Right lobe of liver (tissue), 4 donors: Measurements from ENCODE around the gene NELFB.

Experiments
- POLR2A ChIP-seq: fragments of 450-650 bp; IDR thresholded peaks from one replicate; pipeline ENCODE4 v1.6.1; 2017; ENCODE audit warnings: antibody characterized with exemption, mild to moderate bottlenecking
- TF ChIP-seq, protein P1 (sequence below), 4 donors: fragments of 200-600 bp in 3 of 4; fragments of 450-650 bp in 1 of 4; IDR thresholded peaks; one replicate each; pipeline versions ENCODE4 v1.5.1 to v1.8.0; 2016 to 2022; ENCODE audit warnings: antibody characterized with exemption in 4 of 4, mild to moderate bottlenecking in 2 of 4
- donor health status: DM: no; HTN: no; CAD: no.
- donor health status: DM: no; HTN: no; CAD: no.
- donor health status: DM: no; HTN: yes; CAD: no.

DNA sequence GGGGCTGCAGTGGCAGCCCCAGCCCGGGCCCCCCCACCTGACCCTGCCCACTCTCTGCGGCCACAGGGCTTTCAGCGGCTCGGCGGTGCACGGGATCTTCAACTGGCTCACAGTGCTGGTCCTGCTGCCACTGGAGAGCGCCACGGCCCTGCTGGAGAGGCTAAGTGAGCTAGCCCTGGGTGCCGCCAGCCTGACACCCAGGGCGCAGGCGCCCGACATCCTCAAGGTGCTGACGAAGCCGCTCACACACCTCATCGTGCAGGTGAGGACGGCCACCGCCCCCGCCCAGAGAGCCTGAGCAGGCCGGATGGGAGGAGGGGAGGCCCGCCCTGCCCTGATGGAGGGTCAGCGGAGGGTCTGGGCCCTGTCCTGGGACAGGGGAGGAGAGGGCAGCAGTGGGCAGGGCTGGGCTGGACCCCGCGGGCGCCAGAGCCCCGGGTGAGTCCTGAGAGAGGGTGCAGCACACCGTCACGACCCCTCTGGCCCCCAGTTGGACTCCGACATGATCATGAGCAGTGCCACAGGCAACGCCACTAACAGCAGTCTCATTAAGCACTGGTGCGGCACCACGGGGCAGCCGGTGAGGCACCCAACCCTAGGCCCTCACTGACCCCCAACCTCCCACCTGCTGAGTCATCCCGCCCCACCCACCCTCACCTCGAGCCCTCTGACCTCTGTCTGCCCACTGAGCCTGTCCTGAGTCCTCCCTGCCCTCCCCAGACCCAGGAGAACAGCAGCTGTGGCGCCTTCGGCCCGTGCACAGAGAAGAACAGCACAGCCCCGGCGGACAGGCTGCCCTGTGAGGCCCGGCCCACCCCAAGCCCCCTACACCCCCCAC, 21.8 kb upstream of the NELFB start:
- TF ChIP-seq, protein P1, sequence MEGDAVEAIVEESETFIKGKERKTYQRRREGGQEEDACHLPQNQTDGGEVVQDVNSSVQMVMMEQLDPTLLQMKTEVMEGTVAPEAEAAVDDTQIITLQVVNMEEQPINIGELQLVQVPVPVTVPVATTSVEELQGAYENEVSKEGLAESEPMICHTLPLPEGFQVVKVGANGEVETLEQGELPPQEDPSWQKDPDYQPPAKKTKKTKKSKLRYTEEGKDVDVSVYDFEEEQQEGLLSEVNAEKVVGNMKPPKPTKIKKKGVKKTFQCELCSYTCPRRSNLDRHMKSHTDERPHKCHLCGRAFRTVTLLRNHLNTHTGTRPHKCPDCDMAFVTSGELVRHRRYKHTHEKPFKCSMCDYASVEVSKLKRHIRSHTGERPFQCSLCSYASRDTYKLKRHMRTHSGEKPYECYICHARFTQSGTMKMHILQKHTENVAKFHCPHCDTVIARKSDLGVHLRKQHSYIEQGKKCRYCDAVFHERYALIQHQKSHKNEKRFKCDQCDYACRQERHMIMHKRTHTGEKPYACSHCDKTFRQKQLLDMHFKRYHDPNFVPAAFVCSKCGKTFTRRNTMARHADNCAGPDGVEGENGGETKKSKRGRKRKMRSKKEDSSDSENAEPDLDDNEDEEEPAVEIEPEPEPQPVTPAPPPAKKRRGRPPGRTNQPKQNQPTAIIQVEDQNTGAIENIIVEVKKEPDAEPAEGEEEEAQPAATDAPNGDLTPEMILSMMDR (IDR thresholded peaks at IDR 0.05): no peak
- TF ChIP-seq POLR2A: no peak
